Neural progenitor cell (in vitro differentiated cells): ENCODE data around the gene AP3S2. TPM values are rescaled to one million over a fixed set of nuclear protein-coding genes. Genes with fewer than 3 reads are reported as not detected.
A peak's percentile ranks its signal among the peaks of the same experiment; 100 is the strongest.

Experiments used
- DNase-seq: peaks from one replicate; pipeline ENCODE4 v3.0.0-alpha.2; 2016; ENCODE audit warnings: low spot score
- H2AFZ ChIP-seq: fragments of 200-600 bp; sonication (generic); replicated peaks from 2 replicates; pipeline ENCODE4 v1.6.1; 2016; ENCODE audit warnings: antibody characterized with exemption
- H3F3A ChIP-seq: fragments of 200-600 bp; sonication (generic); 2 replicates; pipeline ENCODE4 v1.6.1; 2016; ENCODE audit warnings: antibody characterized with exemption, low read depth
- H3K27ac ChIP-seq: fragments of 200-600 bp; sonication (generic); 2 replicates; pipeline ENCODE4 v1.5.1; 2016; ENCODE audit warnings: mild to moderate bottlenecking
- H3K27me3 ChIP-seq: fragments of 200-600 bp; sonication (generic); 2 replicates; pipeline ENCODE4 v1.6.1; 2016; ENCODE audit warnings: mild to moderate bottlenecking, moderate library complexity
- H3K36me3 ChIP-seq: fragments of 200-600 bp; sonication (generic); 2 replicates; pipeline ENCODE4 v1.5.1; 2016
- H3K4me1 ChIP-seq: fragments of 200-600 bp; sonication (generic); 2 replicates; pipeline ENCODE4 v1.6.1; 2016; ENCODE audit warnings: mixed run types
- H3K4me2 ChIP-seq: fragments of 200-600 bp; sonication (generic); 2 replicates; pipeline ENCODE4 v1.6.1; 2016
- H3K4me3 ChIP-seq: fragments of 200-600 bp; sonication (generic); 2 replicates; pipeline ENCODE4 v1.5.1; 2016
- H3K79me2 ChIP-seq: fragments of 200-600 bp; sonication (generic); 2 replicates; pipeline ENCODE4 v1.6.1; 2016; ENCODE audit warnings: low read depth
- H3K9ac ChIP-seq: fragments of 200-600 bp; sonication (generic); 2 replicates; pipeline ENCODE4 v1.6.1; 2016
- H3K9me3 ChIP-seq: fragments of 200-600 bp; sonication (generic); 2 replicates; pipeline ENCODE4 v1.5.1; 2016; ENCODE audit warnings: low read depth
- H4K20me1 ChIP-seq: fragments of 200-600 bp; sonication (generic); 2 replicates; pipeline ENCODE4 v1.6.1; 2016; ENCODE audit warnings: low read depth
- H3K27ac Mint-ChIP-seq: 3 replicates; pipeline ENCODE4 v1.8.0; 2021; ENCODE audit warnings: mixed read lengths
- H3K27me3 Mint-ChIP-seq: 2 replicates; pipeline ENCODE4 v1.8.0; 2022; ENCODE audit warnings: low read depth, mild to moderate bottlenecking, inconsistent platforms, moderate library complexity, mixed read lengths; ENCODE audit not compliant: insufficient read depth
- H3K36me3 Mint-ChIP-seq: 3 replicates; pipeline ENCODE4 v1.8.0; 2021; ENCODE audit warnings: mixed read lengths
- H3K4me1 Mint-ChIP-seq: 3 replicates; pipeline ENCODE4 v1.8.0; 2021; ENCODE audit warnings: mixed read lengths
- H3K4me3 Mint-ChIP-seq: 3 replicates; pipeline ENCODE4 v1.8.0; 2021; ENCODE audit warnings: mild to moderate bottlenecking, moderate library complexity, mixed read lengths
- H3K9me3 Mint-ChIP-seq: 3 replicates; pipeline ENCODE4 v1.8.0; 2020; ENCODE audit warnings: mixed read lengths
- CTCF ChIP-seq: fragments of 200-600 bp; sonication (generic); IDR thresholded peaks from 2 replicates; pipeline ENCODE4 v1.5.1; 2017; ENCODE audit warnings: antibody characterized with exemption, mild to moderate bottlenecking
- EZH2 ChIP-seq: fragments of 200-600 bp; sonication (generic); IDR thresholded peaks from 2 replicates; pipeline ENCODE4 v1.6.1; 2017; ENCODE audit warnings: antibody characterized with exemption, mild to moderate bottlenecking, moderate library complexity
- EZH2phosphoT487 ChIP-seq: fragments of 200-600 bp; sonication (generic); IDR thresholded peaks from 2 replicates; pipeline ENCODE4 v1.6.1; 2017; ENCODE audit warnings: antibody characterized with exemption
- total RNA-seq: library from RNA; depleted of rRNA; stranded (reverse); fragments of >200 nt; gene quantifications from 2 replicates; pipeline ENCODE4 v1.2.3, GENCODE V29; 2015; ENCODE audit warnings: low replicate concordance

AP3S2 gene
- total RNA-seq, 1 donor from 2014 or later: 75.3 TPM

GRCh38 chr15:89822026-89822425 is 71.8 kb downstream of the AP3S2 start:
- Histone ChIP-seq H3K36me3 (no peaks in the 10 kb centered on the region), H2AFZ (no peak overlapping the region), H3K4me2 (no peak overlapping the region), H3K27me3 (peaks cover 11% of the 10 kb centered on the region), H3K79me2 (no peaks in the 10 kb centered on the region), H3K27ac (no peak overlapping the region), H3K9ac (no peak overlapping the region), H3K9me3 (no peaks in the 10 kb centered on the region), H4K20me1 (no peaks in the 10 kb centered on the region), H3F3A (no peaks in the 10 kb centered on the region), H3K4me1 (no peaks in the 10 kb centered on the region), H3K4me3 (no peak overlapping the region)
- H3K27me3 Mint-ChIP-seq: peaks cover 26% of the 10 kb centered on the region
- TF ChIP-seq EZH2phosphoT487 (no peak), EZH2 (no peak), CTCF (no peak)
- no peaks in the 10 kb centered on the region for H3K36me3 Mint-ChIP-seq
- no peak overlapping the region for H3K4me3 Mint-ChIP-seq
- H3K9me3 Mint-ChIP-seq: no peaks in the 10 kb centered on the region
- H3K27ac Mint-ChIP-seq: peak overlapping the region; percentile 74
- no peak for DNase-seq
- H3K4me1 Mint-ChIP-seq: peaks cover 7% of the 10 kb centered on the region

- H3F3A ChIP-seq: no peaks in the 10 kb centered on the region
- H3K27me3 Mint-ChIP-seq: peaks cover 33% of the 10 kb centered on the region
- H3K9me3 Mint-ChIP-seq: peaks cover 7% of the 10 kb centered on the region
- no peaks in the 10 kb centered on the region for H3K79me2 ChIP-seq
- peaks cover 5% of the 10 kb centered on the region for H3K4me1 Mint-ChIP-seq
- H3K4me1 ChIP-seq: no peaks in the 10 kb centered on the region
- H3K9ac ChIP-seq: no peak overlapping the region
- no peaks in the 10 kb centered on the region for H3K36me3 ChIP-seq
- no peak for DNase-seq
- TF ChIP-seq EZH2phosphoT487 (no peak), CTCF (no peak), EZH2 (no peak)
- no peaks in the 10 kb centered on the region for H4K20me1 ChIP-seq
- H3K4me2 ChIP-seq: no peak overlapping the region
- H3K27ac Mint-ChIP-seq: no peak overlapping the region
- H2AFZ ChIP-seq: no peak overlapping the region
- H3K4me3 Mint-ChIP-seq: no peak overlapping the region
- H3K4me3 ChIP-seq: no peak overlapping the region
- H3K9me3 ChIP-seq: no peaks in the 10 kb centered on the region
- H3K36me3 Mint-ChIP-seq: peaks cover 1% of the 10 kb centered on the region
- no peak overlapping the region for H3K27ac ChIP-seq
- peaks cover 22% of the 10 kb centered on the region for H3K27me3 ChIP-seq
Observed at GRCh38 chr15:89820666-89821611, 72.9 kb downstream of the AP3S2 start.

- H4K20me1 ChIP-seq: no peaks in the 10 kb centered on the region
- Mint-ChIP-seq H3K27me3 (peaks cover 35% of the 10 kb centered on the region), H3K9me3 (peaks cover 16% of the 10 kb centered on the region), H3K4me3 (no peak overlapping the region), H3K4me1 (no peaks in the 10 kb centered on the region), H3K27ac (no peak overlapping the region), H3K36me3 (peaks cover 2% of the 10 kb centered on the region)
- H3K9me3 ChIP-seq: no peaks in the 10 kb centered on the region
- no peaks in the 10 kb centered on the region for H3K4me1 ChIP-seq
- H3K27me3 ChIP-seq: peaks cover 49% of the 10 kb centered on the region
- no peak for DNase-seq
- no peak overlapping the region for H3K4me2 ChIP-seq
- no peak overlapping the region for H3K27ac ChIP-seq
- TF ChIP-seq EZH2: no peak
- TF ChIP-seq EZH2phosphoT487: no peak
- TF ChIP-seq CTCF: no peak
- no peak overlapping the region for H3K9ac ChIP-seq
- no peaks in the 10 kb centered on the region for H3K79me2 ChIP-seq
- no peaks in the 10 kb centered on the region for H3K36me3 ChIP-seq
- H3K4me3 ChIP-seq: no peak overlapping the region
- peaks cover 4% of the 10 kb centered on the region for H3F3A ChIP-seq
- H2AFZ ChIP-seq: no peak overlapping the region
Observed at GRCh38 chr15:89818287-89818686, 75.5 kb downstream of the AP3S2 start.
